ENCODE data around the gene CYP8B1.

- TF ChIP-seq SOX6 (IDR thresholded peaks at IDR 0.05), result no peak
- TF ChIP-seq SOX6 (CRISPR knock-in tag; IDR thresholded peaks at IDR 0.05), result no peak
- TF ChIP-seq CTCF (CRISPR knock-in tag; IDR thresholded peaks at IDR 0.05), result no peak
- no peak for TF ChIP-seq CHD4 (IDR thresholded peaks at IDR 0.05; ENCODE audit: borderline replicate concordance, low read length)
- TF ChIP-seq MYNN (CRISPR knock-in tag; IDR thresholded peaks at IDR 0.05; ENCODE audit: low read depth), result no peak
- TF ChIP-seq SRY (CRISPR knock-in tag; IDR thresholded peaks at IDR 0.05), result no peak
Observed at GRCh38 chr3:42923606-42924005, 47.9 kb upstream of the CYP8B1 start.

All from HepG2 (cell line).